Measurements from ENCODE around the gene GRIA1.

The GRIA1 gene

DNA sequence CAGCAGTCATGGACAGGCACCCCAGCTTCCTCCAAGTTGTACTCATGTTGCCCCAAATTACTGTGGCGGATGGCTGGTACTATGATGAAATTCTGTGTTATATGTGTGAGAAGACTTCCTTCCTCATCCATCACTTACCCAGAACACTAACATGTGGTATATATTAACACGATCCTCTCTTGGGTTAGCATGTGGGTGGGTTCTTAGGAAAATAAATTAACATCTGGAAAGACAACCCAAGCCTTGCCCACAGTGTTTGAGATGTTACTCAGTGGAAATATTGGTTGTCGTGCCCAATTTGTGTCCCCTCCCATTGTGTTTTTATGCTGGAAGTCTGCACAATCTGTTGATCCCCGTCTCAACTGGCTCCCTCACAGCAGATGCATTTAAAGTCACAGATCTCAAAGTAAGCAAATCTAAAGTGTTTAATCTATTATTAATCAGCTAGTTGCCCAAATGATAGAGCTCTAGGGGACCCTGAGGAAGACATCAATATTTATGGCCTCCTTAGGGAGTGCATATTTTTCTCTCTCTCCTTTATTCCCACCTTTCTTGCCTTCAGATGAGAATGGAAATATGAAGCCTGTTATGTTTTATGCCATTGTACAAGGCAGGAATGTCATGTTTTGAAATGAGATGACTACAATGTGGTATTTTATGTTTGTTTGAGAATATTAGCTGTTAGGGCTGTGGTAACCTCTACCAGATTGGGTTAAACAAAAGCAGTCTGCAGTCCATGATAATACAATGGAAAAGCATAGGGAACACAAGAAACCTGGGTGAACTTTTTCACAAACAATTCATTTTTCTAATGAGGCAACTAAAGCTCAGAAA lies 93.9 kb downstream of the GRIA1 start:
- TF ChIP-seq GATA1 (IDR thresholded peaks at IDR 0.05; ENCODE audit: low read depth, low read length): no peak
- TF ChIP-seq POLR2A (IDR thresholded peaks at IDR 0.05; ENCODE audit: low read length): no peak
- DNase-seq: no peak

DNA sequence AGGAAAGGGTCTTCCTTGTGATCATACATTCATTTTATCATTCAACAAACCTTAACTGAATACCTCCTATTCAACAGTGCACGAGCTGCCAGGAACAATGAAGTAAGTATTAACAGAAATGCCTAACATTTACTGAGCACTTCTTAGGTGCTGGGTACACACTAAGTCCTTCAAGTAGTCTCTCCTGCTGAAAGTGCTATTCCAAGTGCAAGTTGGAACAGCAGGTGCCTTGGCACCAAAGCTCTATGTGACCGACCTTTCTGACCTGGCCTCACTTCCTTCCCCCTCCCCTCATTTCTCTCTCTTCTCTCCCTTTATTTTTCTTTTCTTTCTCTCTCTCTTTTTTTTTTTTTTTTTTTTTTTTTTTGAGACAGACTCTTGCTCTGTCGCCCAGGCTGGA lies 94.5 kb downstream of the GRIA1 start:
- TF ChIP-seq POLR2A (IDR thresholded peaks at IDR 0.05; ENCODE audit: low read length) (no peak), GATA1 (IDR thresholded peaks at IDR 0.05; ENCODE audit: low read depth, low read length) (no peak)
- DNase-seq: no peak

DNA sequence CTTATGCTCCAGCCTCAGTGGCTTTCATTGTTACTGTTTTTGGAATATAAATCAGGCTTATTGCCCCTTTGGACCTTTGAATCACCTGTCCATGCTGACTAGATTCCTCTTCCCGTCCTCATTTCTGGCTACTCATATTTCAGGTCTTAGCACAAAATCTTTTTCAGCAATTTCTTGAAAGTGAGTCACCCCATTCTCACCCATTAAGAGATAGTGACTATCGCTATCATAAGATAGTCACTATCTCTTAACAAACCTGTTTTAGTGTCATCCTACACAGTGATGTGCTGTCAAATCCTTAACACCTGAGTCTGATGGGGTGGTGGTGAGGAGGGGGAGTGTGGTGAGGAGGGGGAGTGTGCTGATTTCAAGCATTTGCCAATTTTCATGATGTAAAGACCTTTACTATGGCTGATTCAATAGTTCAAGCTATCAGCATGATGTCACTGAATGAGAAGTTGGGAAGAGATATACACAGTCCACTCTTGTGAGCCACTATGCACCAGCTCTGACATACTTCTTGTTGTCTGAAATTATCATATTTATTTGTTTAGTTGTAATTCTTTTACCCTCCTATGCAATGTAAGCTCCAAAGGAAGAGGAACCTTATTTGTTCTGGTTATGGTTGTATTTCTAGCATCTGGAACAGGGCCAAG lies 95.3 kb downstream of the GRIA1 start:
- TF ChIP-seq GATA1 (IDR thresholded peaks at IDR 0.05; ENCODE audit: low read depth, low read length) (no peak), POLR2A (IDR thresholded peaks at IDR 0.05; ENCODE audit: low read length) (no peak)
- no peak for DNase-seq

DNA sequence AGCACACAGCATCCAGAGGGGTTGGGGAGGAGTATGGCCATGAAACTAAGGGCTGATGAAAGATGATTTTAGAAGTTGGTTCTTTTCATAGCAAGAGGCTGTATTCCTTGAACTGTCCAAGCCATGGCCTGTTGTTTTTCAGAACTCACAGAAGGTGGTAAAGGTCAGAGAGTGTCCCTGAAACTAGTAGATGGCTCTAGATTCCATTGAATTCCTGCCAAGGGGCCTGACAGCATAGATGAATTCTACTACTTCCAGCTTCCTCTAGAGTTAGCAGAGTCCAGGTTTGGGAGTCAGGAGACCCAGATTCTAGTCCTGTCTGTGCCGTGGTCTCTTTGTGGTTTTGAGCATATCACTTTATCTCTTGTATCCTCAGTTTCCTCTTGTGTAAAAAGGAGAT lies 101.6 kb downstream of the GRIA1 start:
- DNase-seq: no peak
- TF ChIP-seq POLR2A (IDR thresholded peaks at IDR 0.05; ENCODE audit: low read length): no peak
- no peak for TF ChIP-seq GATA1 (IDR thresholded peaks at IDR 0.05; ENCODE audit: low read depth, low read length)

DNA sequence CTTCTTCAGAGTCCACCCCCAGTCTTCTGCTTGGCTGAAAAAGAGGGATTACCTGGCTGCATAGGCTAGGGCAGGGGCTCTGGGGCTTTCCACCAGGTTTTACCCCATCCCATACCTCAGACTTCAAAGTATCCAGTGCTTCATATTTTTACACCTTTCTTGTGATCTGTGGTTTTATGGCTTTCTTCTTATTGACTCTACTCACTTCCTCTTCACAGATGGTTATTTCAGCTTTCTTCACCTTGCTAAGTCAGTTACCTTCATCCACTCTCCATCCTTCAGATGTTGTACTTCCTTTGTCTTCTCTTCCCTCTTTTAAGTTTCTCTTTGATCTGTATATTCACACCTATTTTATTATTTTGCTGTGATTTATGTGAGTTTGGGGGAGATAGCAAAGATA lies 104.3 kb downstream of the GRIA1 start:
- TF ChIP-seq POLR2A (IDR thresholded peaks at IDR 0.05; ENCODE audit: low read length) (no peak), GATA1 (IDR thresholded peaks at IDR 0.05; ENCODE audit: low read depth, low read length) (no peak)
- DNase-seq: no peak

DNA sequence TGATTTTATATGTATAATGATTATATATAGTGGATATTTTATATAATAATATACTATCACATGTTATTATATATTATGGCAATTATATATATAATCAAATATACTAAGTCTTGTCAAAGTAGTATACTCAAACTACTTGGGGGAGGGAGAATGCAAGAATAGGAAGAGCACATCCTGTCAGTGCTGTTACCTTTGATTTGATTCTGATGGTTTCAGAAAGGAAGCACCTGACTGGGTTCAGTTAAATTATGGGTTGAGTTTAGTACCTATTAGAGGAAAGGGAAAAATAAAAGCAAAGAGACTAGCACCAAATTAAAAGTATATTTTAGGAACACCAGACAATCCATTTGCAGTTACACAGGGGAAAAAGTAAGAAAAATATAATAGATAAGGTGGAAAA lies 107.6 kb downstream of the GRIA1 start:
- no peak for DNase-seq
- no peak for TF ChIP-seq POLR2A (IDR thresholded peaks at IDR 0.05; ENCODE audit: low read length)
- no peak for TF ChIP-seq GATA1 (IDR thresholded peaks at IDR 0.05; ENCODE audit: low read depth, low read length)

DNA sequence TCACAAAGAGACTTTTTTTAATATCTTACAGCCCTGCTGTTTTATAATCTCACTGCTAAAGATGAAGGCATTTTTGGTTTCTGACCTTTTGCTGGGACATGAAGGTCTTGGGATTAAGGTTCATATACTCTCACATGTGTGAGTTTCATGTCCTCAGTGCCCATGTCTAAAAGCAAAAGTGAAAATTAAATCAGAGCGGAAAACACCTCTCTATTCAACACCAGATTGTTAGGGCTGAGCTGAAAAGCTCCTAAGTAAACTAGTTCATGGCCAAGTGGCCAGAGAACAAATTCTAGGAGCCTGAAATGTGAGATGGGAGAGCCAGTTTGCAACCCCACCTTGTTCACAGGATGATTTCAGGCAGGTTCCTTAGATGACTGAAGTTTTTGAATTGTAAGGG lies 110.9 kb downstream of the GRIA1 start:
- DNase-seq: no peak
- no peak for TF ChIP-seq GATA1 (IDR thresholded peaks at IDR 0.05; ENCODE audit: low read depth, low read length)
- no peak for TF ChIP-seq POLR2A (IDR thresholded peaks at IDR 0.05; ENCODE audit: low read length)

DNA sequence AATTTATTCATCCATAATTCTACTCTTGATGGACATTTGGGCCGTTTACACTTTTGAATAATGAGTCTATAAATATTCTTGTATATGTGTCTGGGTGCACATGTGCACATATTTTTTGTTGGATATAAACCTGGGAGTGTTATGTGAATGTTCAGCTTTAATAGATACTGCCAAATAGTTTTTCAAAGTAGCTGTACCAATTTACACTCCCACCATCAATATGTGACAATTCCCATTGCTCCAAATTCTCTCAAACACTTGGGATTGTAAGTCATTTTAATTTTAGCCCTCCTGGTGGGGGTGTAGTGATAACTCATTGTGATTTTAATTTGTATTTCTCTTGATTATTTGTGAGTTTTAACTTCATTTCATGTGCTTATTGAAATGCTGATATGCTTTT lies 114.9 kb downstream of the GRIA1 start:
- DNase-seq: no peak

DNA sequence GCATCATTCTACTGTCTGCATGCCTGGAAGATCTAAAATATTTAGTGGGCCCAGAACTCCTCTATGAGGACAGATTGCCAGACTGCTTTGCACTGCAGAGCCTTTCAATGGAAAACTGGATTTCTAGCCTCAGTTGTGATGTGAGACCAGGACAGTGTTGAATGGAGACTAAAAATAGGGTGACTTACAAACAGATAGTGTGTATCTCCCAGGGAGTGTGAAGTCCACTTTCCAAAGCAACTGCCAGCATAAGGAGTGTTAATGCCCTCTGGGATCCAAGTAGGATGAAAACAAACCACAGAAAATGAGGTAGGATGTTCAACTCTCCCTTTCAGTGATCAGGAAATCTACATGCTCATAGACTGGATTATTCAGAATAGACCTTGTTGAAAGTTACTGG lies 119.5 kb downstream of the GRIA1 start:
- TF ChIP-seq GATA1 (IDR thresholded peaks at IDR 0.05; ENCODE audit: low read depth, low read length) (no peak), POLR2A (IDR thresholded peaks at IDR 0.05; ENCODE audit: low read length) (no peak)
- no peak for DNase-seq

More for the DNA sequence above, 114.9 kb downstream of the GRIA1 start:
- TF ChIP-seq POLR2A (IDR thresholded peaks at IDR 0.05; ENCODE audit: low read length) (no peak), GATA1 (IDR thresholded peaks at IDR 0.05; ENCODE audit: low read depth, low read length) (no peak)

DNA sequence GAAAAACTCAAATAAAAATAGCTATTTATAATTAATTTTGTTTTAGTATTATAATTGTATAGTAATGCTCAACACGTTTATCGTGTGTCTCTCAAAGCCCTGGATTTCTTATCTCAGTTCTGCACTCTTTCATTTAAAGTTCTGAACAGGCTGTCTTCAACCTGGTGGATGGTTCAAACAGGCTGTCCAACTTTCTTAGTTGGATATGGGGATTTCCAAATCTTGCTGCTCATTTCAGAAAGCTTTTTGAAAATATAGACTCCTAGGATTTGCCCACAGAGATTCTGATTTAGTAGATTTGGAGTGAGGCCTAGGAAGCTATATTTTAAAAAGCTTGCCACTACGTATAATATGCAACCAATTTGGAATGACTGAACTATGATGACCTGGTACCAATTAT lies 120.3 kb downstream of the GRIA1 start:
- no peak for DNase-seq
- TF ChIP-seq GATA1 (IDR thresholded peaks at IDR 0.05; ENCODE audit: low read depth, low read length) (no peak), POLR2A (IDR thresholded peaks at IDR 0.05; ENCODE audit: low read length) (no peak)

DNA sequence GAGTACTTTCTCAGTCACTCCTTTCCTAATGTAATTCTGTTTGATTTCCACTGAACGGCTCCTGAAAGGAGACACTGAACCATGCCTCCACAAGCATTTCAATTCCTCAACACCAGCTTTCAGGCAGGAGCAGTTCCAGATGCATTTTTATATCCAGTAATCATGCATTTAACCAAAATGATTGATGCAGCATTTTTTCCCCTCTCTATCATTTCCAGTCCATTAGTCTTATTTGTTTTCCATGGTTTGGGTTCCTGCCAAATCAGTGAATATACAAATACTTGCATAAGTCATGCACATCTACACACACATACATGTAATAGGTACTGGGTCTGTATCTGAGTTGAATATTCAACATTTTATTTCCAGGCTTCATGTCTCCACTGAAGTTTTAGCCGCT lies 122.7 kb downstream of the GRIA1 start:
- no peak for TF ChIP-seq POLR2A (IDR thresholded peaks at IDR 0.05; ENCODE audit: low read length)
- no peak for TF ChIP-seq GATA1 (IDR thresholded peaks at IDR 0.05; ENCODE audit: low read depth, low read length)
- DNase-seq: no peak

DNA sequence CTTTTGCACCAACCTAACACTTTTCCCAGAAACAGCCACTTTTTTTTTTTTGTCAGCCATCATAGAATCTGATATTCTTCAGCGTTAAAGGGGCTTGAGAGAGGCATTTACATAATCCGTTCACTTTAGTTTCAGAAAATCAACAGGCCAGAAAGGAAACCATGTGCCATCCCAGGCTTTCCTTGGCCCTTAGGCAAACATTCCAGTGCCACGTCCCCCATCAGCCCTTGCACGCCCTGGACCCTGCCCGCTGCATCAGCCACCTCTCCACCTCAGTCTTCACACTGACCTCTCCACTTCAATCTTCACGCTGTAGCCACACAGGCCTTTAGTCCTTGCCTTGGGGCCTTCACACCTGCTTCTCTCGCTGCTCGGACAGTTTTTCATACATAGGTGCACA lies 123.2 kb downstream of the GRIA1 start:
- DNase-seq: no peak
- TF ChIP-seq POLR2A (IDR thresholded peaks at IDR 0.05; ENCODE audit: low read length): no peak
- no peak for TF ChIP-seq GATA1 (IDR thresholded peaks at IDR 0.05; ENCODE audit: low read depth, low read length)

DNA sequence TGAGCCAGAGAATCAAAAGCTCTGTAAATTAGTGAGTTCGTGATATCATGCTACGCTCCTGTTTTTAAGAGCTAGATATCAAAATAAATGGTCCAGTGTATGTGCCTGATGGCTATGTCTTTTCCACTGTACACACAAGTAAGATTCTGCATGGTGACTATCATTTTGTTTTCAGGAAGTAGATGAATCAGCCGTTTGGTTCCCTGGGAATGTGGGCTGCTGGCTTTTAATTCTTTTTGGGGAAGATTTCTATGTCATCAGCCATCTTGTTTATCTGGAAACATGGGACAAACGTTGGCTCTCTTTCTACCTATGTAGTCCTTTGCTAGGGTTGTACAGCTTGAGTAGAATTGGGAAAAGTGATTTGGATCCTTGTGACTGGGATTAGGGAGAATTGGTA lies 126.7 kb downstream of the GRIA1 start:
- TF ChIP-seq GATA1 (IDR thresholded peaks at IDR 0.05; ENCODE audit: low read depth, low read length) (no peak), POLR2A (IDR thresholded peaks at IDR 0.05; ENCODE audit: low read length) (no peak)
- no peak for DNase-seq

DNA sequence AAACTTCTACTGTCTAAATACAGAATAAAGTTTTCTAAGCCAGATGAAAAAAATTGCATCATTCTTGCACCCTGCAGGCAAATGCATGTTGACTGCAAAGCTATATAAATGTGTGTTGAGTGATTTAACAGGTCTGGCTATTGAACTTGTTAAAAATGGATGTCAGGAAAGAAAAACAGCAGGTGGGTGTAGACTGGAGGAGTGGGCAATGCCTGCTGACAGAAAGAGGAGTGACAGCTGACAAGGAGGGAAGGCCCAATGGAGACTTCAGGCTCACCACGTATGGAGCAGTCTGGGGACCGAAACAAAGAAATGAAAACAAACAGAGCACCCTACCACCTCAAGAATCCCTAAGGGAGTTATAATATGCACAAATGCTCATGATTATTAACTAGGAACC lies 127.8 kb downstream of the GRIA1 start:
- TF ChIP-seq POLR2A (IDR thresholded peaks at IDR 0.05; ENCODE audit: low read length) (no peak), GATA1 (IDR thresholded peaks at IDR 0.05; ENCODE audit: low read depth, low read length) (no peak)
- DNase-seq: no peak

DNA sequence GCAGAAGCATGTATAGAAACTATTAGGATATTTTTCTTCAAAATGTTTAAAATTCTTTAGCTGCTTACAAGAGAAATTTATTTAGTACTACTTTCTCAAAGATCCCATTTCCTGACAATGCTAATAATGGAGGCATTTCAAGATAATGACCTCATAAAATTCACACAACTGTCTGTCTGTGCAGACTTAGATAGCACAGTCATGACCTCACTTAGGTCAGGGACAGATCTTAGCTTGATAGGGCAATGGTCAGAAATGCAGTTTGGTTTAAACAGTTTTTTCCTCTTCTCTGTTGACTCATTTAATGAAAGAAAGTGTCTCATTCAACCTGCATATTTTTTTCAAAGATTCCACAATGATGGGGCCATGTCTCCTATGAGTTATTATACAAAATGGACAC lies 128.4 kb downstream of the GRIA1 start:
- TF ChIP-seq POLR2A (IDR thresholded peaks at IDR 0.05; ENCODE audit: low read length): no peak
- TF ChIP-seq GATA1 (IDR thresholded peaks at IDR 0.05; ENCODE audit: low read depth, low read length): no peak
- DNase-seq: peak; percentile 51 to 81

Data from erythroblast (primary cell).